HepG2 (cell line): ENCODE data around the gene MSI2. TPM values are rescaled to one million over a fixed set of nuclear protein-coding genes. Genes with fewer than 3 reads are reported as not detected.

Experiments used
- ATAC-seq: fragments of 200-7000 bp; cut with Tn5 transposase; 3 replicates; pipeline ENCODE4 v1.9.1; 2020; ENCODE audit warnings: mild to moderate bottlenecking, moderate library complexity
- BruUV-seq: library from RNA; stranded (reverse); fragments of 400-500 nt; replicated peaks from 2 replicates; lab custom pipeline; 2021; lab: Mats Ljungman, UMichigan
- CTCF ChIA-PET: fragments of 300-600 bp; formaldehyde crosslinking; extraction: SDS; loops from one replicate; lab custom pipeline; 2021; ENCODE audit warnings: low total read pairs, inconsistent platforms, low intra/inter-chr PET ratio; lab: Yijun Ruan, JAX
- POLR2A ChIA-PET: fragments of 350-600 bp; sonication (Branson Sonifier 250); formaldehyde crosslinking; loops from one replicate; lab custom pipeline; 2020; ENCODE audit warnings: antibody characterized with exemption, inconsistent platforms; lab: Yijun Ruan, JAX
- DNase-seq: peaks from one replicate; pipeline ENCODE4 v3.0.0-alpha.2; 2015; ENCODE audit warnings: low spot score
- FAIRE-seq: peaks from 3 replicates; lab custom pipeline; 2011; peaks lifted over from hg19 to GRCh38; lab: Jason Lieb, UNC
- H2AFZ ChIP-seq: one replicate; pipeline ENCODE4 v1.6.1; 2011; ENCODE audit warnings: low read length, inconsistent platforms
- H3K27ac ChIP-seq: fragments of 300-600 bp; 3 replicates; pipeline ENCODE4 v1.8.0; 2011; ENCODE audit warnings: mixed run types, mild to moderate bottlenecking, mixed read lengths, low read length, inconsistent platforms; ENCODE audit not compliant: insufficient read depth; ENCODE audit errors: extremely low read length
- H3K27me3 ChIP-seq, 2 experiments: fragments of 200-600 bp in 1 of 2; 2 replicates in 1 of 2; 3 replicates in 1 of 2; pipeline versions ENCODE4 v1.6.0 to v1.8.0; 2011; ENCODE audit warnings: low read length in 2 of 2, mild to moderate bottlenecking in 2 of 2, moderate library complexity in 2 of 2, inconsistent platforms in 1 of 2; ENCODE audit not compliant: insufficient read depth in 2 of 2, control insufficient read depth in 1 of 2
- H3K36me3 ChIP-seq, 2 experiments: fragments of 200-600 bp in 1 of 2; replicated peaks in 1 of 2; 2 replicates in 1 of 2; 3 replicates in 1 of 2; pipeline versions ENCODE4 v1.5.1 to v1.8.0; 2011; ENCODE audit warnings: low read length in 2 of 2, inconsistent platforms in 1 of 2; ENCODE audit not compliant: insufficient read depth in 2 of 2, control insufficient read depth in 1 of 2
- H3K4me1 ChIP-seq: 2 replicates; pipeline ENCODE4 v1.5.1; 2012; ENCODE audit warnings: low read length, inconsistent platforms; ENCODE audit not compliant: insufficient read depth
- H3K4me2 ChIP-seq: 2 replicates; pipeline ENCODE4 v1.6.0; 2011; ENCODE audit warnings: low read depth, low read length, inconsistent platforms
- H3K4me3 ChIP-seq, 3 experiments: fragments of 200-600 bp in 1 of 3; sonication (generic), shearing (Covaris generic) in 1 of 3; replicated peaks in 1 of 3; 2 replicates each; pipeline ENCODE4 v1.5.1; 2011 to 2016; ENCODE audit warnings: low read length in 3 of 3, inconsistent platforms in 2 of 3, low read depth in 2 of 3, mild to moderate bottlenecking in 2 of 3, control low read depth in 1 of 3, mixed read lengths in 1 of 3; ENCODE audit not compliant: insufficient read depth in 1 of 3
- H3K79me2 ChIP-seq: one replicate; pipeline ENCODE4 v1.6.1; 2011; ENCODE audit warnings: low read length, inconsistent platforms; ENCODE audit not compliant: insufficient read depth
- H3K9ac ChIP-seq: 2 replicates; pipeline ENCODE4 v1.6.0; 2011; ENCODE audit warnings: mild to moderate bottlenecking, low read depth, low read length, inconsistent platforms; ENCODE audit not compliant: insufficient read depth
- H3K9me3 ChIP-seq: 2 replicates; pipeline ENCODE4 v1.5.1; 2012; ENCODE audit warnings: mild to moderate bottlenecking, low read length
- H4K20me1 ChIP-seq: 2 replicates; pipeline ENCODE4 v1.6.0; 2011; ENCODE audit warnings: inconsistent platforms, mild to moderate bottlenecking, low read length, moderate library complexity; ENCODE audit not compliant: insufficient read depth
- KAT7 ChIP-seq: IDR thresholded peaks from 2 replicates; pipeline ENCODE4 v1.6.1; 2018; ENCODE audit warnings: borderline replicate concordance, missing compliant biosample characterization
- PRMT3 ChIP-seq: sonication (generic); formaldehyde crosslinking; IDR thresholded peaks from 2 replicates; pipeline ENCODE4 v1.8.1; 2022; ENCODE audit warnings: low read depth, mild to moderate bottlenecking, moderate library complexity, missing genetic modification reagents, borderline replicate concordance
- RAD21 ChIP-seq: fragments of 450-650 bp; formaldehyde crosslinking; IDR thresholded peaks from 2 replicates; pipeline ENCODE4 v1.5.0; 2020; ENCODE audit warnings: mild to moderate bottlenecking
- ZNF792 ChIP-seq: IDR thresholded peaks from 2 replicates; pipeline ENCODE4 v1.6.1; 2016
- ZZZ3 ChIP-seq: sonication (generic); formaldehyde crosslinking; IDR thresholded peaks from 2 replicates; pipeline ENCODE4 v1.4.0; 2020; ENCODE audit warnings: missing genetic modification reagents, mild to moderate bottlenecking, borderline replicate concordance
- WGBS: methylation state at CpG from one replicate; pipeline ENCODE4 v1.1.6; 2017; ENCODE audit warnings: low lambda C conversion rate; 5-methylcytosine and 5-hydroxymethylcytosine counted together
- in situ Hi-C: cut with HindIII; loops from 2 replicates; pipeline ENCODE4 v1.10.0; 2017; ENCODE audit warnings: low pct_unique_long_range_greater_than_20kb; ENCODE audit not compliant: extremely low pct_ligation_motif_present
- intact Hi-C: fragments of 100-400 bp; cut with micrococcal nuclease; formaldehyde crosslinking; loops from one replicate; pipeline ENCODE4 v1.10.0; 2022; ENCODE audit not compliant: unreplicated experiment
- polyA plus RNA-seq, 8 experiments: library from polyadenylated mRNA; depleted of rRNA in 3 of 8; stranded (reverse) in 7 of 8; unstranded in 1 of 8; fragments of >200 nt; fragmentation: Illumina TruSeq in 4 of 8; extraction: Trizol in 4 of 8; gene quantifications; 2 replicates each; pipeline versions ENCODE4 v1.2.1 to v1.2.3, GENCODE V29; 2011 to 2016; ENCODE audit warnings: low read depth in 4 of 8, missing spikeins in 1 of 8, mixed read lengths in 1 of 8; ENCODE audit not compliant: insufficient read depth in 1 of 8
- total RNA-seq, 5 experiments: library from RNA; depleted of rRNA; stranded (reverse); fragments of >200 nt; fragmentation: Illumina TruSeq; extraction: Trizol; gene quantifications; 2 replicates each; pipeline ENCODE4 v1.2.3, GENCODE V29; 2016; ENCODE audit warnings: low read depth in 1 of 5
- TF ChIP-seq, protein P1 (sequence below): sonication (generic); formaldehyde crosslinking; IDR thresholded peaks from 2 replicates; pipeline ENCODE4 v1.4.0; 2020; ENCODE audit warnings: missing genetic modification reagents
- TF ChIP-seq, protein P2 (sequence below): sonication (generic); formaldehyde crosslinking; IDR thresholded peaks from 2 replicates; pipeline ENCODE4 v1.8.0; 2022; ENCODE audit warnings: missing genetic modification reagents, mild to moderate bottlenecking, borderline replicate concordance
- TF ChIP-seq, protein P3 (sequence below): sonication (generic); formaldehyde crosslinking; IDR thresholded peaks from 2 replicates; pipeline ENCODE4 v1.5.0; 2020; ENCODE audit warnings: missing genetic modification reagents, mild to moderate bottlenecking, borderline replicate concordance
- TF ChIP-seq, protein P4 (sequence below): sonication (generic); formaldehyde crosslinking; IDR thresholded peaks from 2 replicates; pipeline ENCODE4 v1.5.0; 2020; ENCODE audit warnings: mild to moderate bottlenecking, missing genetic modification reagents
- TF ChIP-seq, protein P5 (sequence below): sonication (generic); formaldehyde crosslinking; IDR thresholded peaks from 2 replicates; pipeline ENCODE4 v1.4.0; 2020; ENCODE audit warnings: missing genetic modification reagents

Gene MSI2
- total and polyA plus RNA-seq, 2 of the 13 experiments (the other 11 are each of a cell fraction or from before 2014, with no cell fraction given) = 77.5 to 78.4 TPM

DNA sequence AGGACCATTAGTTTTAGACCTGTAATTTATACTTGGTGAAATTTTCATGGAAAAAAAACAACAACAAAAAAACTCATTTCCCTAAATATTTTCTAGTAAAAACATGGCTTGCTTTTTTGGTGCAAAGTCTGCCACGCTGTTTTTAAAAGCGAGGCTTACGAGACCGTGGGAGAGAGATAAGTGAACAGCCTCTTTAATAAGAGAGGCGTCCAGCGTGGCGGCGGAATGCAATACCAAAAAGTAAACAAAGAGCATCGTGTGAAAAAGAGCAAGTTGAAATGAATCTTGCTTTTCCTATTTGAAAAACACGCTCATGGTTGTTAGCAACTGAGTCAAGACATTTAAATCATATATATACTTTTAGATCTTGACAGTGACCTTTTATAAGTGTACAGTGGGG, 10.5 kb upstream of the MSI2 start:
- CTCF ChIA-PET = interaction anchor here (0.8 kb wide), 1 partner anchor 502 kb away, joined by 3 read pairs; no protein-coding TSS in a partner anchor
- Histone ChIP-seq H3K79me2 (no peaks in the 10 kb centered on the region), H3K4me1 (peaks cover 14% of the 10 kb centered on the region), H4K20me1 (no peaks in the 10 kb centered on the region)
- intact Hi-C loops = loop anchor here (10.0 kb wide), 1 partner anchor 359 kb away; no protein-coding TSS in a partner anchor
- no peak for DNase-seq
- POLR2A ChIA-PET = no interaction called here
- TF ChIP-seq, protein P1, sequence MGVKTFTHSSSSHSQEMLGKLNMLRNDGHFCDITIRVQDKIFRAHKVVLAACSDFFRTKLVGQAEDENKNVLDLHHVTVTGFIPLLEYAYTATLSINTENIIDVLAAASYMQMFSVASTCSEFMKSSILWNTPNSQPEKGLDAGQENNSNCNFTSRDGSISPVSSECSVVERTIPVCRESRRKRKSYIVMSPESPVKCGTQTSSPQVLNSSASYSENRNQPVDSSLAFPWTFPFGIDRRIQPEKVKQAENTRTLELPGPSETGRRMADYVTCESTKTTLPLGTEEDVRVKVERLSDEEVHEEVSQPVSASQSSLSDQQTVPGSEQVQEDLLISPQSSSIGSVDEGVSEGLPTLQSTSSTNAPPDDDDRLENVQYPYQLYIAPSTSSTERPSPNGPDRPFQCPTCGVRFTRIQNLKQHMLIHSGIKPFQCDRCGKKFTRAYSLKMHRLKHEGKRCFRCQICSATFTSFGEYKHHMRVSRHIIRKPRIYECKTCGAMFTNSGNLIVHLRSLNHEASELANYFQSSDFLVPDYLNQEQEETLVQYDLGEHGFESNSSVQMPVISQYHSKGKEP (CRISPR knock-in tag) = no peak
- TF ChIP-seq, protein P2, sequence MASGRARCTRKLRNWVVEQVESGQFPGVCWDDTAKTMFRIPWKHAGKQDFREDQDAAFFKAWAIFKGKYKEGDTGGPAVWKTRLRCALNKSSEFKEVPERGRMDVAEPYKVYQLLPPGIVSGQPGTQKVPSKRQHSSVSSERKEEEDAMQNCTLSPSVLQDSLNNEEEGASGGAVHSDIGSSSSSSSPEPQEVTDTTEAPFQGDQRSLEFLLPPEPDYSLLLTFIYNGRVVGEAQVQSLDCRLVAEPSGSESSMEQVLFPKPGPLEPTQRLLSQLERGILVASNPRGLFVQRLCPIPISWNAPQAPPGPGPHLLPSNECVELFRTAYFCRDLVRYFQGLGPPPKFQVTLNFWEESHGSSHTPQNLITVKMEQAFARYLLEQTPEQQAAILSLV = no peak
- no peak for TF ChIP-seq KAT7 (CRISPR knock-in tag)
- TF ChIP-seq RAD21 (CRISPR knock-in tag) = no peak
- TF ChIP-seq, protein P3, sequence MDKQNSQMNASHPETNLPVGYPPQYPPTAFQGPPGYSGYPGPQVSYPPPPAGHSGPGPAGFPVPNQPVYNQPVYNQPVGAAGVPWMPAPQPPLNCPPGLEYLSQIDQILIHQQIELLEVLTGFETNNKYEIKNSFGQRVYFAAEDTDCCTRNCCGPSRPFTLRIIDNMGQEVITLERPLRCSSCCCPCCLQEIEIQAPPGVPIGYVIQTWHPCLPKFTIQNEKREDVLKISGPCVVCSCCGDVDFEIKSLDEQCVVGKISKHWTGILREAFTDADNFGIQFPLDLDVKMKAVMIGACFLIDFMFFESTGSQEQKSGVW (CRISPR knock-in tag) = no peak
- no peak for TF ChIP-seq ZZZ3 (CRISPR knock-in tag)
- TF ChIP-seq, protein P4, sequence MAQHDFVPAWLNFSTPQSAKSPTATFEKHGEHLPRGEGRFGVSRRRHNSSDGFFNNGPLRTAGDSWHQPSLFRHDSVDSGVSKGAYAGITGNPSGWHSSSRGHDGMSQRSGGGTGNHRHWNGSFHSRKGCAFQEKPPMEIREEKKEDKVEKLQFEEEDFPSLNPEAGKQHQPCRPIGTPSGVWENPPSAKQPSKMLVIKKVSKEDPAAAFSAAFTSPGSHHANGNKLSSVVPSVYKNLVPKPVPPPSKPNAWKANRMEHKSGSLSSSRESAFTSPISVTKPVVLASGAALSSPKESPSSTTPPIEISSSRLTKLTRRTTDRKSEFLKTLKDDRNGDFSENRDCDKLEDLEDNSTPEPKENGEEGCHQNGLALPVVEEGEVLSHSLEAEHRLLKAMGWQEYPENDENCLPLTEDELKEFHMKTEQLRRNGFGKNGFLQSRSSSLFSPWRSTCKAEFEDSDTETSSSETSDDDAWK (CRISPR knock-in tag) = no peak
- no peak for TF ChIP-seq PRMT3 (CRISPR knock-in tag)
- TF ChIP-seq, protein P5, sequence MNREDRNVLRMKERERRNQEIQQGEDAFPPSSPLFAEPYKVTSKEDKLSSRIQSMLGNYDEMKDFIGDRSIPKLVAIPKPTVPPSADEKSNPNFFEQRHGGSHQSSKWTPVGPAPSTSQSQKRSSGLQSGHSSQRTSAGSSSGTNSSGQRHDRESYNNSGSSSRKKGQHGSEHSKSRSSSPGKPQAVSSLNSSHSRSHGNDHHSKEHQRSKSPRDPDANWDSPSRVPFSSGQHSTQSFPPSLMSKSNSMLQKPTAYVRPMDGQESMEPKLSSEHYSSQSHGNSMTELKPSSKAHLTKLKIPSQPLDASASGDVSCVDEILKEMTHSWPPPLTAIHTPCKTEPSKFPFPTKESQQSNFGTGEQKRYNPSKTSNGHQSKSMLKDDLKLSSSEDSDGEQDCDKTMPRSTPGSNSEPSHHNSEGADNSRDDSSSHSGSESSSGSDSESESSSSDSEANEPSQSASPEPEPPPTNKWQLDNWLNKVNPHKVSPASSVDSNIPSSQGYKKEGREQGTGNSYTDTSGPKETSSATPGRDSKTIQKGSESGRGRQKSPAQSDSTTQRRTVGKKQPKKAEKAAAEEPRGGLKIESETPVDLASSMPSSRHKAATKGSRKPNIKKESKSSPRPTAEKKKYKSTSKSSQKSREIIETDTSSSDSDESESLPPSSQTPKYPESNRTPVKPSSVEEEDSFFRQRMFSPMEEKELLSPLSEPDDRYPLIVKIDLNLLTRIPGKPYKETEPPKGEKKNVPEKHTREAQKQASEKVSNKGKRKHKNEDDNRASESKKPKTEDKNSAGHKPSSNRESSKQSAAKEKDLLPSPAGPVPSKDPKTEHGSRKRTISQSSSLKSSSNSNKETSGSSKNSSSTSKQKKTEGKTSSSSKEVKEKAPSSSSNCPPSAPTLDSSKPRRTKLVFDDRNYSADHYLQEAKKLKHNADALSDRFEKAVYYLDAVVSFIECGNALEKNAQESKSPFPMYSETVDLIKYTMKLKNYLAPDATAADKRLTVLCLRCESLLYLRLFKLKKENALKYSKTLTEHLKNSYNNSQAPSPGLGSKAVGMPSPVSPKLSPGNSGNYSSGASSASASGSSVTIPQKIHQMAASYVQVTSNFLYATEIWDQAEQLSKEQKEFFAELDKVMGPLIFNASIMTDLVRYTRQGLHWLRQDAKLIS (CRISPR knock-in tag) = no peak
- TF ChIP-seq ZNF792 = no peak
- TF ChIP-seq, all 625 proteins: peak for 0
- ATAC-seq (no peak), FAIRE-seq (no peak)
- H3K36me3 ChIP-seq = no peaks in the 10 kb centered on the region
- no peak overlapping the region for H3K4me2 ChIP-seq
- H2AFZ ChIP-seq = no peak overlapping the region
- in situ Hi-C loops = loop anchor here (10.0 kb wide), 1 partner anchor 499 kb away; the partner anchor contains the start of gene CCDC182
- no peaks in the 10 kb centered on the region for H3K27me3 ChIP-seq
- WGBS = 61% methylated on average over 10 of the region's 10 CpGs
- no peak overlapping the region for H3K27ac ChIP-seq
- H3K9me3 ChIP-seq = no peaks in the 10 kb centered on the region
- no peak overlapping the region for H3K4me3 ChIP-seq
- no peak overlapping the region for H3K9ac ChIP-seq
- BruUV-seq = no TSS peak
